ENCODE data around the gene IKZF1.

The IKZF1 gene

DNA sequence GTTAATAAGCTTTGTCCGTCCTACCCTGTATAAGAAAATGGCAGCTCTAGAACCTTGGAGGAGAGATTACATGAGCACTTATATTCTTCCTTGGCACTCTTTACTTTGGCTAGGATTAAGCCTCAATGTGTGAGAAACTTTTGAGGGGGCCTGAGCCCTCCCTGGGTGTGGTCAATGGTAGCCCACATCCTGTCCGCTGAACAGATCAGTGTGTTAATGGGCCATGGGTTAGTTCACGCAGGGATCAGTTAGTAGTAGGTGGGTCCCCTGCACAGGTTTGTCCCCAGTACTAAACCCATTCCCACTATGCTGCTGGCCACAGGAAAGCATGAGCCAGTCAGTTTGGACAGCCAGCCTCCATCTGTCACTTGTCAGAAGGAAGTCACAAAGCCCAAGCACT is 20.2 kb upstream of the IKZF1 start:
- DNase-seq = no peak

DNA sequence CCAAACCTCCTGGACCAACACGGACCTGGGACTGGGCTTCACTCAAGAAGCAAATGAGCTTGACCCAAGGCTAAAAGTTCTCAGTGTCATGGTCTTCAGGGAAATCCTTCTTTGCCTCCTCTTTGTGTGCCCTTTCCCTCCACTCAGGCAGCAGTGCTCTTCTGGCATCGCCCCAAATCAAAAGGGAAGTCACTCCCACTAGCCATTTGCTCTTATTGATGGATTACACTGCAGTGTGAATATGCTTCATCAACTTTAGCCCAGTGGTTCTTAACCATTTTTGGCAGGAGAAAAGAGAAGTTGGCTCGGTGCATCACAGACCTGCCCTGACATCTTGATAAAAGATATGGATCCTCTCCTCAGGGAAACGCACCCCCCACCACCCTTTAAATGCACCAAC is 19.2 kb upstream of the IKZF1 start:
- no peak for DNase-seq

- DNase-seq = no peak
These were observed 17.4 kb upstream of the IKZF1 start for GRCh38 chr7:50287129-50287528.

DNA sequence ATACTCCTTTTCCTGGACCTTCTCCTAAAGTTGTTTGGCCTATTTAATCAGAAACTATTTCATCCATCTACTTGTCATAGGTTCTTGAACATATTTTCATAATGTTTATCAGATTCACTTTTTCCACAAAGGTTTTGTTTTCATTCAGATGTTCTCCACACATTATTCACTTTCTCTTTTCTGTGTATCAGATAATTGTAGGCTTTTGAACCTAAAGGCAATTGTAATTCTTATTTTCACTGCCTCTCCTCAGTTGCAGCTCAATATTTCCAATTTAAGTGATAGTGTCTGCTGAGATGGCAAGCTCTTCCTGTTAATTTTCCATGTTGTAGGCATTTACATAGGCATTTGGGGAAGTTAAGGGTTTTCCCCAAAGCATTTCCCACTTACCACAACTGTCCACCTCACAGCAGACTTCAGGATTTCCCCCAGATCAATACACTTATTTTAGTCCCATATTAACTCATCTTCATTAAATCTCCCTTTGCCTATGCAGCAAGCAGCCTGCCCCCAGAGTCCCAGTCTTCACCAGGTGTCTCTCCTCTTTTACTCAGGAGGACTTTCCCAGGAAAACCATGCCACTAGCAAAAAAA is 12.3 kb upstream of the IKZF1 start:
- DNase-seq = no peak

GRCh38 chr7:50292763-50293162 is 11.8 kb upstream of the IKZF1 start:
- DNase-seq = no peak

- no peak for DNase-seq
These were observed 10.9 kb upstream of the IKZF1 start for GRCh38 chr7:50293509-50294179.

- DNase-seq = no peak
These were observed 9.4 kb upstream of the IKZF1 start for GRCh38 chr7:50295133-50295532.

GRCh38 chr7:50296799-50297198 is 7.7 kb upstream of the IKZF1 start:
- no peak for DNase-seq

GRCh38 chr7:50298811-50299562 is 5.5 kb upstream of the IKZF1 start:
- DNase-seq = no peak

- no peak for DNase-seq
These were observed 4.2 kb upstream of the IKZF1 start for GRCh38 chr7:50300336-50300735.

DNA sequence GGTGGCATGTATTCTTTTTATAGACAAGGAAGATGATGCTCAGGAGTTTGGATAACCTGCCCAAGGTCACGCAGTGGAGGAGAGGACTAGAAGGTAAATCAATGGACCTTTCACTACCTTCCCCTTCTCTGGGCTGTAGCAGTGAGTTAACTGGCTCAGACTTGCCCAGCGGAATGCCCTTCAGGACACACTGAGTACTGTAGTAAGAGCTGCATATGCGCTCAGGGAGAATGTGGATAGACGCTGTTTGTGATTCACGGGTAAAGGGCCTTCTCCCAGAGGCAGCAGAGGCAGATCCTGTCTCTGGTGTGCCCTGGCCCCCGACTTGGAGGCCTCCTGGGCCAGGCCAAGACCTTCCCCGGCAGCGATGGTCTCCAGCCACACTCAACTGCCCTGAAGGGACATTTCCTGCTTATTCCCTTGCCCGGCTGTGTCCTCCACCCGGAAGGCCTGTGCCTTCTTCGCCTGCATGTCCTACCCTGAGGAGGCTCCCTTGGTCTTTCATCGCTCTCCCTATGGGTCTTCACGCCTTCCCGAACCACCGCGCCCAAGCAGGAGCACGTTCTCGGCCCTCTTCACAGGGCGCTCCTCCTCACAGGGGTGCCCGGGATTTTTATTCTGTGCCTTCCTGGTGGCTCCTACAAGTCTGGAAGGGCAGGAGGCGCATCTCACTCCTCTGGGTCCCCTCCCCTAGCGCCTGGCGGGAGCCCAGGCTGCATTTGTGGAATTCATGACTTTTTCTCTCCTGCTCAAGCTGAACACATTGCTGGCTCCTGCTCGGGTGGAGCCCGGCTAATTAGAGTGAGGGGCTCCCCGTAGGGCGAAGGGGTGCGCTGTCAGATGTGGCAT is 1.8 kb upstream of the IKZF1 start:
- DNase-seq = no peak

DNA sequence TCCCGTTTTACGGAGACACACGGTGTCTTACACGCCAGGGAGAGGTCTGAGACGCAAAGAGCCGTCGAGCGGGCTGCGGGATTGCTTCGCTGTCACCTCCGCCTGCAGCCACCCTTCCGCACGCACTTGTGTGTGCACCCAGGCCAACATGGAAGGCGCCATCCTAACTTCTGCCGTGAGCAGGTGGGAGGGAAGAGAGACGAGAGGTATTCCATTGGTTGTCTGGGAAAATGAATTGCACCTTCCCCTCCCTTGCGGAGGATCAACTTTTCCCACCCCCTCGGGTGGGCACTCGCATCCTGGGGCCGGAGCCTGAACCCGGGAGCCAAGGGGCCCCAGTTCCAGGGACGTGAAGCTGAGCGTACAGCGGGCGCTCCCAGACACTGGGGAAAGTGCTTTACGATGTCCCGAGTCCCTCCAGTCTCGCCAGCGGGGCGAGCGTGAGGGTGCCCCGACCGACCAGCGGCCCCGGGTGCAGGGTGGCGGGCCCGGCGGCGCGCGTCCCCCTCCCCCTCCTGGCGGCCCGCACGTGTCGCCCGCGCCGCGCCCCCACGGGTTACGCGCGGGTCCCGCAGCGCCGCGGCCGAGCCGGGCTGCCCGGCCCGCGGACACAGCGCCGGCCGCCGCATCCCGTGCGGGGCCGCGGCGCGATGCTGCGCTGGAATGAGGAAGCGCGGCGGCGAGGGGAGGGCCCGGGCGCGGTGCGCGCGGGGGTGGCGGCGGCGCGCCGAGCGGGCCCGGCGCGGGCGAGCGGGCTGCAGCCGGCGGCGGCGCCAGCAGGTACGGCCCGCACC is 984 bp upstream of the IKZF1 start:
- DNase-seq = no peak

DNA sequence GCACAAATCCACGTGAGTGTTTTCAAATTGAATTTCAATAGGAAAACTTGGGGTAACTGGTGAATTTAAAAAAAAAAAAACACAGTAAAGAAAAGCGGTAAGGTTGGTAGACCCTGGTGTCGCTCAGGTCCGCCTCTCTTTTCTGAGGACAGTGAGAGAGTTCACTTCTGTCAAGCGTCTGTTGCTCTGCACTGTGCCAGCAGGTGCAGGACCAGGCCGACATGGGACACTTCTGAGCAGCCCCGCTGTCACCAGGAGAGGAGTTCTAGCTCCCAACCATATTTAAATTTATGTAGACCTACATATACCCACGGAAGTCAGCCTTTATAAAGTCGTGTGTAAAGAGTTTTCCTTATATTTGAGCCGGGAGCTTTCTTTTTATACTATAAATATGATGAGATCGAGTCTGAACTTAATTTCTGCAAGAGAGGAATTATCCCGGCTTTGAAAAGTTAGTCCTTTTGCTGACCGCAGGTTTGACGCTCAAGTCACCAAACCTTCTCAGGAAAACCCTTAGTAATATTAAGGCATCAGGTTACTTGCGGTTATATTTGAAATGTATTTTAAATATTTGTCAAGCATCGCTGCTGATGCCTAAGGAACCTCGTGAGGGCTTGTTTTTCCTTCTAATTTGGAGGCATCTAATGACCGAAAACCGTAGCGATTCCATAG is 531 bp downstream of the IKZF1 start:
- peak; percentile 75 for DNase-seq

GRCh38 chr7:50305583-50306493 is 1.3 kb downstream of the IKZF1 start:
- no peak for DNase-seq

- DNase-seq = no peak
These were observed 2.2 kb downstream of the IKZF1 start for GRCh38 chr7:50306494-50307367.

DNA sequence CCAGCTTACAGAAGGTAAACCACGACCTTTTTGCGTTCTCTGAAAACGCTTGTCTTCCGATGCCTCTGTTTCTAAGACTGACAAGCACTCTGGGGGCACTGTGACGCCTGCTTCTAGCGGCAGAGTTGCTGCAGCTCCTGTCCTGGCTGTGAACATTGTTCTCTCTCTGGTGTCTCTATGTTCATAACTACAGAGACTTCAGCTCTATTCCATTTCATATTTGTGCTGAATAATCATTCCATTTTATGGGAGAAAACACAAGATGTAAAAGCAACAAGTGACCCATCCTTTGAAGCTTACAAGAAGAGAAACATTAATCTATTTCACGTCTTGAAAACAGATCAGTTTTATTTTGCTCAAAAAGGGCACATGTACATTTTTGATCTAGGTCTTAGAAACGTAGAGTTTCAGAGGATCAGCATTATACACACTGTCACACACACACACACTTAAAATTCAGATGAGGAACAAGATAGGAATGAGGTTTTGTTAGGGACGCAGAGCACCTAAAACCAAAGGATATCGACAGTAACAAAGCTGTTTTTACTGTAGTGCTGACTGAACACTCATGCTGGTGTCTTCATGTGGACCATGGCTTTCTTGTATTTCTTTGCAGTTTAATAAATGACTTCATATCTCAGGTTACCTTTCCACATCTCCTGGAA is 3.0 kb downstream of the IKZF1 start:
- DNase-seq = peak; percentile 75

- DNase-seq = no peak
These were observed 3.7 kb downstream of the IKZF1 start for GRCh38 chr7:50308203-50308531.

GRCh38 chr7:50308532-50309385 is 4.2 kb downstream of the IKZF1 start:
- DNase-seq = peak; percentile 81

All from activated CD8-positive, alpha-beta memory T cell treated with anti-CD3 and anti-CD28 coated beads, Interleukin-2, amount 50 U/mL, for 48 hours (primary cell).